ENCODE results near the gene OR7D4.

OR7D4 gene

DNA sequence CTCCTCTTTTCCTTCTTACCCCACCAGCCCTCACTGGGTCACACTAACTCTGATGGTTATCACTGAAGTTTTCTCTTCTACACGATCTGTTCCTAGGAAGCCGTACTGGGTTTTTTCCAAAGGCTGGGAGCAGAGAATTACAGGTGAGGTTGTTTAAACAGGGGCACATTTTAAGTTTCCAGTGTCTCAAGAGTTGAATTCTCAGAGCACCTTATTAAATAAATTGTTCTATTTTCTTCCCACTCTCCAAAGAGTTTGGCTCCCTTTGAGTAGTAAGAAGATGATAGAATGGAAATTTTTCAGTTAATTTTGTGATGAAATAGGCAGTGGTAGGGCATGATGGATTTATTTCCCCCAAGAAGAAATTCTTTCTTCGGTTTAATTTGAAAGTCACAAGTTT is at the start of gene OR7D4:
Gene OR7D4 (minus strand): TSS at position 101 of the 400 bp plus-strand sequence. CDS start 4,752 bp downstream, outside the sequence.
- no peak for DNase-seq

GRCh38 chr19:9251236-9251635 is 31.8 kb upstream of the OR7D4 start:
- no peak for DNase-seq

DNA sequence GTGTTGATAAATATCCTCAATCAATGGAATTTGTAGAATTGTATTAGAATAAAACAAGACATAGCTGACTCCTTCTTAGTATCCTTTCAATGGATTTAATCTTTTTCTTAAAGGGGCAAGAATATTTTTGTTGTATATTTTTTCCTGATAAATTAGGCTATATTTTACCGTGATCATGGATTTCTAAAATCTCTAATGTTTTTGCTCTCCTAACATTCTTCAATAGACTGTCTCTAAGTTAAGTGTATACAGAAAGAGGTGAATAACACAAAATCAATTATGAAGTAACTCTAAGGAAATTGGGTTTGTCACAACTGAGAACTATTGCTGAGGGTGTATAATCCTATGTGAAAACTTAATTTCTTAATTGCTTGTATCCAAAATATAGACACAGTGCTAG is 31.2 kb upstream of the OR7D4 start, which contains the start of gene OR7E24:
Gene OR7E24 (plus strand): TSS at position 301 of the 400 bp plus-strand sequence. CDS start 114 bp downstream, outside the sequence.
- no peak for DNase-seq

DNA sequence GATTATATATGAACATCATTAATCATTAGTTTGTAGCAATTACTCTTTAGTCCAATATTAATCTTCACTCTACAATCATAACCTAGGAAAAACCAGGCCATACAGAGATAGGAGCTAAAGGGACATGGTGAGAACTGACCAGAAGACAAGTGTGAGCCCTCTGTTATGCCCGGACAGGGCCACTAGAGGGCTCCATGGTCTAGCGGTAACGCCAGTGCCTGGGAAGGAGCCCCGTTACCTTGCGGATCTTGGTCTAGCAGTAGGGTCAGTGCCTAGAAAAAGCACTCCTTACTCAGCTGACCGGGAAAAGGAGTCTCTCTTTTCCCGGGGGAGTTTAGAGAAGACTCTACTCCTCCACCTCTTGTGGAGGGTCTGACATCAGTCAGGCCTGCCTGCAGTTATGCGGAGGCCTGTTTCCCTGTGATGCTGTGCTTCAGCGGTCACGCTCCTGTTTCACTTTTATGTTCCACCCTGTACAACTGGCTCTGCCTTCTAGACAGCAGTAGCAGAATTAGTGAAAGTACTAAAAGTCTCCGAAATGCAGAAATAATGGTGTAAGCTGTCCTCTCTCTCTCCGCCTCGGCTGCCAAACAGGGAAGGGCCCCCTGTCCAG is 13.8 kb downstream of the OR7D4 start:
- peak; percentile 67 to 72 (median 68) for DNase-seq

DNA sequence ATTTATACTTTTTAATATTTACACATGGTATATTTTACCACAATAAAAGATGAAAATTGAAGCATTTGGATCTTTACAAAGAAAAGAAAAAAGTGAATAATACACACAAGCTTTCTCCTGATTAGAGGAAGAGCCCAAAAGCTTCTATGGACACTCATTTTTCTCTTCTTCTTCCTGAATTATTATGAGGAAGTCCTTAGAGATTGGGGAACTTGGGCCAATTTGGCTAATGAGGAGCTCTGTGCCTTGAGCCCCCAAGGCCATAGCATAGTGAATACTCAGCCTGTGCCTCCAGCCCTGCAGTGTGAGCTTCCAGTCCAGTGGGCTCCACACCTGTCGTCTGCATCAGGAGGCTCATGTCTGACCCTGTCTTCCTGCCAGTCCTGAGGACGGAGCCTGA is 21.3 kb downstream of the OR7D4 start:
- peak; percentile 14 to 39 (median 23) for DNase-seq

GRCh38 chr19:9189535-9189934 is 29.9 kb downstream of the OR7D4 start:
- DNase-seq, result no peak

GRCh38 chr19:9187191-9187590 is 32.2 kb downstream of the OR7D4 start:
- DNase-seq, result no peak

DNA sequence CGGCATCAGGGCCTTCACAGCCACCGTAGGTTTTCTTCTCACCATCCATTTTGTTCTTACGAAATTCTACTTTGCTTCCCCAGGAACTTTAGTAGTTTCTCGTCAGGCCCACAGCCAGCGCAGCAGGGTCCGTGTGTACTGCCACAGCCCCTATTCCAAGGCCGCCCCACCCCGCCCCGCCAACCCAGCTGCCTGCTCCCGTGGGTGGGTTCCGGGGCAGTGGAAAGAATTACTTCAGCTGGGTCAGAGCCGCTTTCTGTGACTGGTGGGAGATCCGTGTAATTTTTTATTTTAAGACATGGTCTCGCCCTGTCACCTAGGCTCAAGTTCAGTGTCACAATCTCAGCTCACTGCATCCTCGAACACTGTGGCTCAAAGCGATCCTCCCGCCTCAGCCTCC is 36.4 kb downstream of the OR7D4 start:
- DNase-seq, result no peak

DNA sequence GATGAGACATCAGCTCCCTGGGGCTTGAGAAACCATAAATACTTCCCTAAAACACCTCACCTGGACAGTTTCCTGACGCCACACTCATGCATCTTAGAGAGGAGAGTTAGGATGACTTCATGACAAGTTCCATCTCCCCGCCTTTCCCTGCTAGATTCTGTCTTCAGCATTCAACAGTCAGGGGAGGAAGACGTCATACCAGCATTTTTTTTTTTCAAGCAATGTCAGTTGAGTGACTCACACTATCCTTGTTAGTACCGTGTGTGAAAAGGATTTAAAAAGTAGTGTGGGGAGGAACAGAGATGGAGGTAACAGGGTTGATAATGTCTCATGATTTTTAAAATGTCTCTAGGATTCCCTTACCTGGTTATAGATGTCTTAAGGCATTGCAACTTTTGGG is 40.5 kb downstream of the OR7D4 start, which contains the start of gene OR7D2:
Gene OR7D2 (plus strand): TSS at position 79 of the 400 bp plus-strand sequence. CDS start 6,803 bp downstream, outside the sequence.
- DNase-seq, result no peak

DNA sequence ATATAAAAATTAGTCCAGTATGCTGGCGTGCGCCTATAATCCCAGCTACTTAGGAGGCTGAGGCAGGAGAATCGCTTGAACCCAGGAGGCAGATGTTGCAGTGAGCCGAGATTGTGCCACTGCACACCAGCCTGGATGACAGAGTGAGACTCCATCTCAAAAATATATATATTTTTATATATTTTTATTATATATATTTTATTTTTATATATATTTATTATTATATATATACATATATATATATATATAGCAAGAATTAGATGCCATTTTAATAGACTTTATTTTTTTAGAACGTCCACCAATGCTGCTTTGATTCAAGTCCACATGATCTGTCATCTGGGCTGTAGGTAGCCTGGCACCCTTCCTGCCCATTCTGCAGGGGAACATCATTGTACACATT is 44.1 kb downstream of the OR7D4 start:
- DNase-seq, result no peak

- no peak for DNase-seq
These were observed 47.9 kb downstream of the OR7D4 start for GRCh38 chr19:9171393-9171991.

- peak; percentile 17 to 53 (median 38) for DNase-seq
These were observed 52.5 kb downstream of the OR7D4 start for GRCh38 chr19:9166846-9167245.

DNA sequence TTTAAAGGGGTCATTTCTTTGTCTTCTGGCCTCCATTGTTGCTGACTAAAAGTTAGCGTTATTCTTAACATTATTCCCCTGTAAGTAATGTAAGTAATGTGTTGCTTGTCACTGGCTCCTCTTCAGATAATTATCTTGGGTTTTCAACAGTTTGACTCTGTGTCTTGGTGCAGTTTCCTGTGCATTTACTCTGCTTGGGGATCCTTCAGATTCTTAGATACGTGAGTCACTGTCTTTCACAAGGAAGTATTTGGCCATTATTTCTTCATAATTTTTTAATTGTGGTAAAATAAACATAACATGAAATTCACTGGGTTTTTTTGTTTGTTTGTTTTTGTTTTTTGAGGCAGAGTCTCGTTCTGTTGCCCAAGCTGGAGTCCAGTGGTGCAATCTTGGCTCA is 54.1 kb downstream of the OR7D4 start:
- peak in 1 of 3 donors; percentile 7 for DNase-seq

DNA sequence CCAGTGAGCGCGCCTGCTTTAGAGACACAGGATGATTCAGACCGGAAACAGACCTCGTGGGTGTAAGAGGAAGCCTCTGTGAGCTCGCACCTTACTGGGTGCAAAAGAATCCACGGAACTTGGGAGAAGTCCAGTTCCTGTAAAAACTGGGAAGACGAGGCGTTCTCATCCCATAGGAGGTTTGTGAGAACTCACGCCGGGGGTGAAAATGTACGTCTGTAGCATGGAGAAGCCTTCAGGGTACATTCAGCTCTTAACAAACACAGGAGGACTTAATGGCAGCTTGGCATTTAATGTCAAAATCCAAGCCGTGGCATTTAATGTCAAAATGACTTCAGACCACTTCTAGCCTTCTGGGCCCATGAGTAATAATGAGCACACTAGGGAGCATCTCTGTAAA is 58.0 kb downstream of the OR7D4 start:
- no peak for DNase-seq
